ACHN (cell line): ENCODE data around the gene LPAR2.

Experiments used
- DNase-seq: peaks from one replicate; pipeline ENCODE4 v3.0.0-alpha.2; 2015
- in situ Hi-C: cut with HindIII; loops from 2 replicates; pipeline ENCODE4 v1.10.0; 2017; ENCODE audit warnings: low sequenced_read_pairs, low pct_ligation_motif_present, low pct_unique_long_range_greater_than_20kb

Gene LPAR2

DNA sequence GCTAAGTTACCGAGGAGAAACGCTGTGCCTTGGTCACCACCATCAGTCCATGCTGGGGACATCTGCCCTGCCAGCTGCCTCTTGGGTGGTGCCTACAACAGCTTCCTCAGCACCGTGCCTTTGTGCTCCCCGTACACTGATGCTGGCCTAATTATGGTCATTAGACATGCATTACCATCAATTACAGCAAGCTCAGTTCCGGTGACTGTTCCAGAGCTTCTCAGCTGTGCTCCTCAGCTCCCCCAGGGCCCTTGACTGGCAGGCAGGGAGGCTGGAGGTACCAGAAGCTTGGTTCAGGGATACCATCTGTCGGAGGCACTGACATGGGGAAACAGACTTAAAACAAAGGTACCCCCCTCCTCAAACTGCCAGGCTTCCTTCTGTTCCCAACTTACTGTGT lies 49.8 kb downstream of the LPAR2 start:
- in situ Hi-C loops, result no loop called here
- DNase-seq, result no peak

DNA sequence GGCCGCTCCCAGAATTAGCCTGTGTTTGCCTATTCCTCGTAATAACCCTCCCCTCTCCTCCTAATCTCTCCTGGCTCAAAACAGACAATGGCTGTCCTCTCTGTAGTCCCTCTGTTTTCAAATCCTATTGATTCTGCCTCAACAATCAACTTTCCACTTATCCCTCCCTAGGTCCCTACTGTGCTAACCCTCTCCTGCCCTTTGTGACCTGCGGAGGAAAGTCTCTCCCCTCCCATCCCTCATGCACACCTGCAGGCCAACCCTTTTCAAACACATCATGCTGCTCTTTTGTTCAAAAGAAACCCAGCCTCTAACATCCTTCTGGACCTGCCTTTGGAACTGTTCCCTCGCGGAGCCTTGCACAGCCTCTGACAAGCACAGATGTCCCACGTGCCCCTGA lies 52.6 kb downstream of the LPAR2 start:
- in situ Hi-C loops, result no loop called here
- DNase-seq, result no peak
